ENCODE data around the gene OSBPL3.

- TF ChIP-seq CTCF (IDR thresholded peaks at IDR 0.05; ENCODE audit: insufficient read depth, low read length, poor library complexity, severe bottlenecking) (no peak), EZH2phosphoT487 (conservative IDR thresholded peaks at IDR 0.05; ENCODE audit: low read length) (no peak)
Measured at GRCh38 chr7:24763303-24763901, 216.6 kb downstream of the OSBPL3 start.
